Ascending aorta (tissue), 2 donors: Measurements from ENCODE around the gene ARHGAP27. TPM values are rescaled to one million over a fixed set of nuclear protein-coding genes. Genes with fewer than 3 reads are reported as not detected.

ENCODE experiments used
- DNase-seq, 2 donors: peaks; one replicate each; pipeline ENCODE4 v3.0.0-alpha.2; 2019; ENCODE audit warnings: low spot score in 2 of 2
- H3K27ac ChIP-seq, 2 donors: fragments of 200-600 bp; sonication (generic); one replicate each; pipeline ENCODE4 v1.5.1; 2016 to 2017; ENCODE audit warnings: mild to moderate bottlenecking in 1 of 2
- H3K27me3 ChIP-seq: fragments of 200-600 bp; sonication (generic); one replicate; pipeline ENCODE4 v1.5.1; 2017
- H3K36me3 ChIP-seq, 2 donors: fragments of 200-600 bp; sonication (generic); one replicate each; pipeline ENCODE4 v1.5.1; 2016
- H3K4me1 ChIP-seq, 2 donors: fragments of 200-600 bp; sonication (generic); one replicate each; pipeline ENCODE4 v1.5.1; 2016 to 2017; ENCODE audit warnings: mild to moderate bottlenecking in 1 of 2
- H3K4me3 ChIP-seq, 2 donors: fragments of 200-600 bp; sonication (generic); one replicate each; pipeline ENCODE4 v1.5.1; 2016 to 2017; ENCODE audit warnings: mild to moderate bottlenecking in 1 of 2
- H3K9me3 ChIP-seq, 2 donors: fragments of 200-600 bp; sonication (generic); one replicate each; pipeline ENCODE4 v1.5.1; 2016
- intact Hi-C: fragments of 100-400 bp; cut with DNase I; formaldehyde crosslinking; loops from one replicate; pipeline ENCODE4 v1.15.1; 2023
- total RNA-seq: library from RNA; depleted of rRNA; stranded (reverse); fragments of >200 nt; gene quantifications from one replicate; pipeline ENCODE4 v1.1.0, GENCODE V29; 2016
- TF ChIP-seq, protein P1 (sequence below), 3 experiments: fragments of 200-600 bp in 2 of 3; fragments of 450-650 bp in 1 of 3; sonication (generic) in 2 of 3; IDR thresholded peaks; one replicate each; pipeline ENCODE4 v1.5.1; 2016 to 2019; ENCODE audit warnings: antibody characterized with exemption in 3 of 3, mild to moderate bottlenecking in 1 of 3, moderate library complexity in 1 of 3

The ARHGAP27 gene
- total RNA-seq, 1 donor from 2014 or later: 80.6 TPM

DNA sequence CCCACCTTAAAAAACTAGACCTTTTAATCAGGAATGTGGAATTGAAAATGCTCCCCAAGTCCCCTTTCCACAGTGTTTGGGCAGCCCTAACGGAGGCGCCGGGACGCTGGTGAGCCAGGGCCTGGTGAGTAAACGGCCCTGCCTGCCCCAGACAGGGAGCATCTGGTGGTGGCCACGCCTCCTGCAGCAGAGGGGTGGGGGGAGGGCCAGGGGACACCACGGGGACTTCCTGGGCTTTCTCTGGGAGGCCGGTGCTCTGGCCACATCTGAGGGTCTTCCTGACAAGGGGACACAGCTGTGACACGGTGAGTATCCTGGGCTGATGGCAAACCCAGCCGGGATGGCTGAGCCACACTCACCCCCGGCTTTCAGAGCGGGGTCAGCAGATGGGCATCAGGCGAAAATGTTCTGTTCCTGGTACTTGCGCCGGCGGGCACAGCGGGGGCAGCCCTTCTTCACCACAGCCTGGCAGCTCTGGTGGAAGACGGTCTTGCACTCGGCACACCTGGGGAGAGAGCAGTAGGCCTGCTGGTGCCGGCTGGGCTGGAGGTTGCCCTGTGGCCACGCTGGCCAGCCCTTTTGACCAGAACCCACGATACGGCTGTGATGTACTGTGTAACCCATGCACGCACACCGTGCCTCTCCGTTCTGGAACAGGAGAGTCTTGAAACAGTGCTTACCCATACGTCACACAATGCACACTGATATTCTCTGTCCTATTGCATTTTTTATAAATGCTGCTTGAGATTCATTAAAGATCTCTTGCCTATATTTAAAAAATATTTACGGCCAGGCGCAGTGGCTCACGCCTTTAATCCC is 5.0 kb upstream of the ARHGAP27 start:
- peaks cover 46 to 49% of the 10 kb centered on the region in 2 donors for H3K36me3 ChIP-seq
- no peaks in the 10 kb centered on the region for H3K9me3 ChIP-seq
- TF ChIP-seq, protein P1, sequence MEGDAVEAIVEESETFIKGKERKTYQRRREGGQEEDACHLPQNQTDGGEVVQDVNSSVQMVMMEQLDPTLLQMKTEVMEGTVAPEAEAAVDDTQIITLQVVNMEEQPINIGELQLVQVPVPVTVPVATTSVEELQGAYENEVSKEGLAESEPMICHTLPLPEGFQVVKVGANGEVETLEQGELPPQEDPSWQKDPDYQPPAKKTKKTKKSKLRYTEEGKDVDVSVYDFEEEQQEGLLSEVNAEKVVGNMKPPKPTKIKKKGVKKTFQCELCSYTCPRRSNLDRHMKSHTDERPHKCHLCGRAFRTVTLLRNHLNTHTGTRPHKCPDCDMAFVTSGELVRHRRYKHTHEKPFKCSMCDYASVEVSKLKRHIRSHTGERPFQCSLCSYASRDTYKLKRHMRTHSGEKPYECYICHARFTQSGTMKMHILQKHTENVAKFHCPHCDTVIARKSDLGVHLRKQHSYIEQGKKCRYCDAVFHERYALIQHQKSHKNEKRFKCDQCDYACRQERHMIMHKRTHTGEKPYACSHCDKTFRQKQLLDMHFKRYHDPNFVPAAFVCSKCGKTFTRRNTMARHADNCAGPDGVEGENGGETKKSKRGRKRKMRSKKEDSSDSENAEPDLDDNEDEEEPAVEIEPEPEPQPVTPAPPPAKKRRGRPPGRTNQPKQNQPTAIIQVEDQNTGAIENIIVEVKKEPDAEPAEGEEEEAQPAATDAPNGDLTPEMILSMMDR (IDR thresholded peaks at IDR 0.05): no peak
- H3K27ac ChIP-seq: no peak overlapping the region
- peaks cover 3% of the 10 kb centered on the region for H3K27me3 ChIP-seq
- peaks cover 0 to 2% of the 10 kb centered on the region in 2 donors for H3K4me1 ChIP-seq
- no peak for DNase-seq
- intact Hi-C loops: no loop called here
- H3K4me3 ChIP-seq: no peak overlapping the region

DNA sequence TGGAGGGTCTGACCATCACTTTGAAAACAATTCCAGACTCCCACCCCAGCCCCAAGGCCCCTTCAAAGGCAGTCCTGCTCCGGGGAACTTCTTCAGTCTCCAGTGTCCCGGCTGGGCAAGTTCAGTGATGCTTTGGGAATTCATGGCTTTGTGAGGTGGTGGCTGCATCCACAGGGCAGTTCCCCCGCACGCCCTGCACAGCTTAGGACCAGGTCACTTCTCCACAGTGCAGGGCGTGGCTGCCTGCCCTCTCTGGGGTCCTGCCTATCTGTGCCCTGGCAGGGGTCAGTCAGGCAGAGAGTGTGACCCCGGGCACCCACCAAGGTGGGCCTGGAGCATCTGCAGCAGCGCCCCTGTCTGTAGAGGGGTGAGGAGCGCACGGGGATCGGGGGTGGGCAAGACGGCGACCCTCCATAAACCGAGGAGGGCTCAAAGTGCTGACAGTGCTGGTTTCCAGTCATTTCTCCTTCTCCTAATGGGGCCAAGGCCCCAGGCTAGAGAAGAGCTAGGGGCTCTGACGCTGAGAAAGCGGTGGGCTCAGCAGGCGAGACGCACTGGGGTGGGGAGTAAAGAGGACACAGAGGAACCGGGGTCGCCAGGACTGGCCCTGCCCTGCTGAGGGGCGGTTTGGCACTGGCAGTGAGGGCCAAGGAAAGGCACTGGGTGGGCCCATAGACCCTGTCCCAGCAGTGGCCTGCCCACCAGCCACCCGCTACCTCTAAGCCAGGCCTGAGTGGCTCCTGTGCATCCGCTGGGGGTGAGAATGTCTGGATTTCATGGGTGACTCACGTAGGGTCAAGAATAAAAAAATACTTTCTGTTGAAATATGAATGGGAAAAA is 4.2 kb upstream of the ARHGAP27 start:
- Histone ChIP-seq H3K4me3 (no peak overlapping the region), H3K27ac (no peak overlapping the region), H3K9me3 (no peaks in the 10 kb centered on the region), H3K36me3 (peaks cover 46 to 49% of the 10 kb centered on the region in 2 donors), H3K27me3 (peaks cover 3% of the 10 kb centered on the region), H3K4me1 (peaks cover 2 to 4% of the 10 kb centered on the region in 2 donors)
- intact Hi-C loops: no loop called here
- DNase-seq: no peak
- TF ChIP-seq, protein P1 (IDR thresholded peaks at IDR 0.05): no peak

DNA sequence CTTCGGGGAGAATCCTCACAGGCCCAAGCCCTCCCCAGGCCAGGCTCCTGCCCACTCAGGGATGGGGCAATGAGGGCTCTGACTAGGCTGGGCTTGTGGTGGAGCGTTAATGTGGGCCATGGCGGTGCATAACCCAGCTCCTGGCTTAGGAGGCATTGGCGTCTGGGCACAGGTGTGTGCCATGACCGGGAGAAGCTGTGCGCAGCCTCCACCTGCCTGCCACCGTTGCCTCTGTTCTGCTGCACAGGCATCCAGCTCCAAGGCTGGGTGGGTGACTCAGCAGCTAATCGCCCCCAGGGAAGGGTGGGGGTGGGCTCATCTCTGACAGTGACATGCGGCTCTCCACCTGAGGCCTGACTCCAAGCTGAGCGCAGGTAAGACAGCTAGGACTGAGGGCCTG is 3.5 kb upstream of the ARHGAP27 start:
- TF ChIP-seq, protein P1 (IDR thresholded peaks at IDR 0.05): no peak
- peaks cover 46 to 49% of the 10 kb centered on the region in 2 donors for H3K36me3 ChIP-seq
- H3K4me3 ChIP-seq: no peak overlapping the region
- no peak for DNase-seq
- intact Hi-C loops: no loop called here
- peaks cover 3% of the 10 kb centered on the region for H3K27me3 ChIP-seq
- peaks cover 6 to 8% of the 10 kb centered on the region in 2 donors for H3K4me1 ChIP-seq
- H3K27ac ChIP-seq: no peak overlapping the region
- no peaks in the 10 kb centered on the region for H3K9me3 ChIP-seq

DNA sequence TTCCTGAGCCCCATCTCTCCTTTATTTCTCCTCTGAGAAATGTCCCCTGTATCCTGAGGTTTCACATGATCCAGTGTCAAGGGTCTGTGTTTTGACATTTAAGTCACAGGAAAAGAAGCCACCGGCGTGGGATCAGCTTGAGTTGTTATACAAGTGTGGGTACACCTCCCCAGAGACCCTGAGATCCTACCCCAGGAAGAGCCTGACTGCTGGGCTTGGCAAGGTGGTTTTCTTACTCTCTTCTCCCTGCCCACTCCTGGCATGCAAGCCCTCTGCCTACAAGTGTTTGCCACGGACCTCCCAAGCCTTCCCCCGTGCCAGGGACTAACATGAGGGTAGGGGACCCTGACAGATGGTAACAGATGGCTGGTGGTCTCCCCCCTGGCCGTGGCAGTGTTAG is 2.8 kb upstream of the ARHGAP27 start:
- DNase-seq: no peak
- Histone ChIP-seq H3K4me1 (peaks cover 10 to 12% of the 10 kb centered on the region in 2 donors), H3K27ac (no peak overlapping the region), H3K9me3 (no peaks in the 10 kb centered on the region), H3K36me3 (peaks cover 46 to 49% of the 10 kb centered on the region in 2 donors), H3K27me3 (peaks cover 5% of the 10 kb centered on the region), H3K4me3 (no peak overlapping the region)
- TF ChIP-seq, protein P1 (IDR thresholded peaks at IDR 0.05): no peak
- intact Hi-C loops: no loop called here

DNA sequence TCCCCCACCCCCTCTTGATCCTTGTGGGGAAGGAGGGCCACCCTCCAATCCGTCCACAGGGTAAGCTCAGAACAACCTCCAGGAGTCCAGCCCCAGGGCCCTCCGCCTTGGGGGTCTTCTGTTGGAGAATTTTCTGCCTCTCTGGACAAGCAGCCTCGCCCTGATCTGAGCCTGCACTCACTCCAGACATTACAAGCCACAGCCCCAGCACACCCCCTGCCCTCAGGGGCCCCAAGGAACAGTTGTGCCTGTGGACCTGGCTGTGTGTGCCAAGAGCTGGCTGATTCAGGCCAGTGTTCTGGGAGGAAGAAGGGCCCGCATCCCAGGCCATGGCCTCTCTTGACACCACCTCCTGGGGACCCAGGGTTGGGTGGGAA is 477 bp upstream of the ARHGAP27 start:
- H3K4me1 ChIP-seq: peaks cover 17 to 25% of the 10 kb centered on the region in 2 donors
- H3K9me3 ChIP-seq: no peaks in the 10 kb centered on the region
- TF ChIP-seq, protein P1 (IDR thresholded peaks at IDR 0.05): no peak
- peaks cover 27 to 28% of the 10 kb centered on the region in 2 donors for H3K36me3 ChIP-seq
- no peak for DNase-seq
- peak overlapping the region in 1 of 2 donors; percentile 59 for H3K4me3 ChIP-seq
- H3K27ac ChIP-seq: no peak overlapping the region
- intact Hi-C loops: no loop called here
- H3K27me3 ChIP-seq: peaks cover 11% of the 10 kb centered on the region
